Gastrocnemius medialis (tissue), 4 donors: ENCODE results near the gene PRKCH.

Experiments used
- POLR2A ChIP-seq, 2 donors: fragments of 450-650 bp; IDR thresholded peaks; one replicate each; pipeline ENCODE4 v1.6.1; 2017; ENCODE audit warnings: antibody characterized with exemption in 2 of 2, mild to moderate bottlenecking in 2 of 2, moderate library complexity in 2 of 2
- TF ChIP-seq, protein P1 (sequence below), 5 experiments: fragments of 450-650 bp in 3 of 5; fragments of 200-600 bp in 2 of 5; sonication (generic) in 2 of 5; IDR thresholded peaks in 4 of 5; conservative IDR thresholded peaks in 1 of 5; 1 replicate in 4 of 5; 2 replicates in 1 of 5; pipeline ENCODE4 v1.5.1; 2016 to 2019; ENCODE audit warnings: antibody characterized with exemption in 5 of 5, mild to moderate bottlenecking in 3 of 5, moderate library complexity in 3 of 5

GRCh38 chr14:61558271-61558670, 236.9 kb downstream of the PRKCH start:
- TF ChIP-seq, protein P1, sequence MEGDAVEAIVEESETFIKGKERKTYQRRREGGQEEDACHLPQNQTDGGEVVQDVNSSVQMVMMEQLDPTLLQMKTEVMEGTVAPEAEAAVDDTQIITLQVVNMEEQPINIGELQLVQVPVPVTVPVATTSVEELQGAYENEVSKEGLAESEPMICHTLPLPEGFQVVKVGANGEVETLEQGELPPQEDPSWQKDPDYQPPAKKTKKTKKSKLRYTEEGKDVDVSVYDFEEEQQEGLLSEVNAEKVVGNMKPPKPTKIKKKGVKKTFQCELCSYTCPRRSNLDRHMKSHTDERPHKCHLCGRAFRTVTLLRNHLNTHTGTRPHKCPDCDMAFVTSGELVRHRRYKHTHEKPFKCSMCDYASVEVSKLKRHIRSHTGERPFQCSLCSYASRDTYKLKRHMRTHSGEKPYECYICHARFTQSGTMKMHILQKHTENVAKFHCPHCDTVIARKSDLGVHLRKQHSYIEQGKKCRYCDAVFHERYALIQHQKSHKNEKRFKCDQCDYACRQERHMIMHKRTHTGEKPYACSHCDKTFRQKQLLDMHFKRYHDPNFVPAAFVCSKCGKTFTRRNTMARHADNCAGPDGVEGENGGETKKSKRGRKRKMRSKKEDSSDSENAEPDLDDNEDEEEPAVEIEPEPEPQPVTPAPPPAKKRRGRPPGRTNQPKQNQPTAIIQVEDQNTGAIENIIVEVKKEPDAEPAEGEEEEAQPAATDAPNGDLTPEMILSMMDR (IDR thresholded peaks at IDR 0.05 in 4 of 5, conservative IDR thresholded peaks at IDR 0.05 in 1 of 5), result no peak
- TF ChIP-seq POLR2A (IDR thresholded peaks at IDR 0.05), result no peak
